SH-SY5Y (cell line): ENCODE data around the gene CKS2.

Experiments used
- GATA2 ChIP-seq: IDR thresholded peaks from 2 replicates; pipeline ENCODE4 v1.6.1; 2011; ENCODE audit warnings: mild to moderate bottlenecking, low read depth, low read length
- GATA3 ChIP-seq: IDR thresholded peaks from 2 replicates; pipeline ENCODE4 v1.6.1; 2011; ENCODE audit warnings: low read depth, mild to moderate bottlenecking, low read length, moderate library complexity

GRCh38 chr9:89361816-89362646 is 51.0 kb downstream of the CKS2 start:
- TF ChIP-seq GATA2 (no peak), GATA3 (no peak)
